GM18499 (cell line): ENCODE data around the gene ZFHX3.
"Not testable (repeated sequence)": the region's sequence is repeated elsewhere in the genome, so short reads cannot be mapped to it uniquely, and the experiment has no call there.

Experiments
- ATAC-seq: cut with Tn5 transposase; IDR thresholded peaks from one replicate; pipeline ENCODE4 v1.9.1; 2021; ENCODE audit warnings: moderate number of reproducible peaks; ENCODE audit not compliant: insufficient read depth, unreplicated experiment

The ZFHX3 gene

GRCh38 chr16:73006026-73006425, 41.9 kb downstream of the ZFHX3 start:
- ATAC-seq, result no peak

GRCh38 chr16:73002866-73003265, 45.1 kb downstream of the ZFHX3 start:
- no peak for ATAC-seq

GRCh38 chr16:73000907-73001521, 46.9 kb downstream of the ZFHX3 start:
- ATAC-seq, result no peak

- no peak for ATAC-seq
Observed at GRCh38 chr16:73000020-73000906, 47.7 kb downstream of the ZFHX3 start.

GRCh38 chr16:72999541-73000019, 48.3 kb downstream of the ZFHX3 start:
- ATAC-seq, result no peak

GRCh38 chr16:72997141-72997542, 50.8 kb downstream of the ZFHX3 start:
- no peak for ATAC-seq

GRCh38 chr16:72996291-72997062, 51.5 kb downstream of the ZFHX3 start:
- ATAC-seq, result no peak

- ATAC-seq, result not testable (repeated sequence)
Observed at GRCh38 chr16:72995882-72996270, 52.1 kb downstream of the ZFHX3 start.

- no peak for ATAC-seq
Observed at GRCh38 chr16:72995151-72995881, 52.6 kb downstream of the ZFHX3 start.

- ATAC-seq, result no peak
Observed at GRCh38 chr16:72992142-72992601, 55.8 kb downstream of the ZFHX3 start.

- no peak for ATAC-seq
Observed at GRCh38 chr16:72991644-72992043, 56.3 kb downstream of the ZFHX3 start.

GRCh38 chr16:72991211-72991610, 56.7 kb downstream of the ZFHX3 start:
- ATAC-seq, result no peak

GRCh38 chr16:72990571-72990970, 57.4 kb downstream of the ZFHX3 start:
- no peak for ATAC-seq

- no peak for ATAC-seq
Observed at GRCh38 chr16:72989579-72990551, 58.1 kb downstream of the ZFHX3 start.

GRCh38 chr16:72989203-72989578, 58.7 kb downstream of the ZFHX3 start:
- not testable (repeated sequence) for ATAC-seq

GRCh38 chr16:72988569-72988968, 59.4 kb downstream of the ZFHX3 start:
- no peak for ATAC-seq

- no peak for ATAC-seq
Observed at GRCh38 chr16:72987480-72987901, 60.4 kb downstream of the ZFHX3 start.

GRCh38 chr16:72985995-72986394, 61.9 kb downstream of the ZFHX3 start:
- no peak for ATAC-seq
